ENCODE measurements around the gene FAM240A. TPM values are rescaled to one million over a fixed set of nuclear protein-coding genes. Genes with fewer than 3 reads are reported as not detected.

FAM240A gene
- total RNA-seq (not detected), polyA plus RNA-seq (not detected)

DNA sequence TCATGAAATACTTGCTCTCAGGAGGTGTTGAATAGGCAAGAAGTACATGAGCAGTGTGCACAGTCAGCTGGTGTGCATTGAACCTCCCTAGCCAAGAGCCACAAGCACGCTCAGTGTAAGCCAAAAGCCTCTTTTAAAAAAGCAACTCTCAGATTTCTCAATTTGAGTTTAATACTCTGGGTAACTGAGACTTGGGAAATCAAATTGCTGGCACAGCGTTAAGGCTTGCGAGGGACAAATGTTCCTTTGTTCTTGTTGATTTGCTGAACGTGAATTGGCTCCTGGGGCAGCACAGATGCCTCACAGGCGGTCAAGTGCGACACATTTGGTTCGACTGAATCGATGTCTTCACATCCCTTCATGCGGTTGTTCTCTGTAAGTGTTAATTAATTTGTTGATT lies at the start of gene FAM240A:
Gene FAM240A, plus strand, starts transcription at position 202 of the 400 bp plus-strand sequence. Its CDS starts 159 bp downstream, at position 361.
- DNase-seq (ENCODE audit: low spot score), result no peak
- Histone ChIP-seq H3K9me3 (ENCODE audit: control insufficient read depth in 4 of 4, low read length in 3 of 4) (no peaks in the 10 kb centered on the region), H3K9ac (ENCODE audit: low read depth in 1 of 2, low read length in 2 of 2) (no peak within 1 kb of the TSS), H3K4me1 (ENCODE audit: control insufficient read depth in 4 of 4, insufficient read depth in 4 of 4, low read length in 3 of 4) (peaks cover 5 to 9% (median 6%) of the 10 kb centered on the region in 4 donors), H3K27ac (ENCODE audit: low read depth in 1 of 2, low read length in 2 of 2) (no peak within 1 kb of the TSS), H3K27me3 (ENCODE audit: control insufficient read depth in 4 of 4, insufficient read depth in 4 of 4, low read length in 3 of 4) (no peaks in the 10 kb centered on the region), H3K4me3 (ENCODE audit: low read depth in 1 of 3, low read length in 3 of 3) (no peak within 1 kb of the TSS), H3K36me3 (ENCODE audit: control insufficient read depth in 4 of 4, insufficient read depth in 3 of 4, low read depth in 1 of 4, low read length in 3 of 4) (no peaks in the 10 kb centered on the region)
- whole genome bisulfite sequencing, result 66% methylated on average over 9 of the region's 9 CpGs
- TF ChIP-seq YY1 (IDR thresholded peaks at IDR 0.05) (no peak), SP1 (IDR thresholded peaks at IDR 0.05) (no peak), FOXA1 (IDR thresholded peaks at IDR 0.05) (no peak), NR2F2 (IDR thresholded peaks at IDR 0.05) (no peak), HNF4G (IDR thresholded peaks at IDR 0.05) (no peak), EGR1 (IDR thresholded peaks at IDR 0.05; ENCODE audit: low read depth in 2 of 2) (no peak), TAF1 (conservative IDR thresholded peaks at IDR 0.05) (no peak), RXRA (IDR thresholded peaks at IDR 0.05) (peak in 1 of 2 donors; percentile 44), JUND (IDR thresholded peaks at IDR 0.05) (no peak), FOXA2 (IDR thresholded peaks at IDR 0.05) (no peak), HNF4A (conservative IDR thresholded peaks at IDR 0.05) (peak in 1 of 2 donors; percentile 15), RAD21 (IDR thresholded peaks at IDR 0.05) (peak in 1 of 2 donors; percentile 9)
- TF ChIP-seq, protein P1, sequence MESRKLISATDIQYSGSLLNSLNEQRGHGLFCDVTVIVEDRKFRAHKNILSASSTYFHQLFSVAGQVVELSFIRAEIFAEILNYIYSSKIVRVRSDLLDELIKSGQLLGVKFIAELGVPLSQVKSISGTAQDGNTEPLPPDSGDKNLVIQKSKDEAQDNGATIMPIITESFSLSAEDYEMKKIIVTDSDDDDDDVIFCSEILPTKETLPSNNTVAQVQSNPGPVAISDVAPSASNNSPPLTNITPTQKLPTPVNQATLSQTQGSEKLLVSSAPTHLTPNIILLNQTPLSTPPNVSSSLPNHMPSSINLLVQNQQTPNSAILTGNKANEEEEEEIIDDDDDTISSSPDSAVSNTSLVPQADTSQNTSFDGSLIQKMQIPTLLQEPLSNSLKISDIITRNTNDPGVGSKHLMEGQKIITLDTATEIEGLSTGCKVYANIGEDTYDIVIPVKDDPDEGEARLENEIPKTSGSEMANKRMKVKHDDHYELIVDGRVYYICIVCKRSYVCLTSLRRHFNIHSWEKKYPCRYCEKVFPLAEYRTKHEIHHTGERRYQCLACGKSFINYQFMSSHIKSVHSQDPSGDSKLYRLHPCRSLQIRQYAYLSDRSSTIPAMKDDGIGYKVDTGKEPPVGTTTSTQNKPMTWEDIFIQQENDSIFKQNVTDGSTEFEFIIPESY (IDR thresholded peaks at IDR 0.05), result no peak
- TF ChIP-seq, protein P2, sequence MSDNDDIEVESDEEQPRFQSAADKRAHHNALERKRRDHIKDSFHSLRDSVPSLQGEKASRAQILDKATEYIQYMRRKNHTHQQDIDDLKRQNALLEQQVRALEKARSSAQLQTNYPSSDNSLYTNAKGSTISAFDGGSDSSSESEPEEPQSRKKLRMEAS (IDR thresholded peaks at IDR 0.05), result no peak
- TF ChIP-seq, protein P3, sequence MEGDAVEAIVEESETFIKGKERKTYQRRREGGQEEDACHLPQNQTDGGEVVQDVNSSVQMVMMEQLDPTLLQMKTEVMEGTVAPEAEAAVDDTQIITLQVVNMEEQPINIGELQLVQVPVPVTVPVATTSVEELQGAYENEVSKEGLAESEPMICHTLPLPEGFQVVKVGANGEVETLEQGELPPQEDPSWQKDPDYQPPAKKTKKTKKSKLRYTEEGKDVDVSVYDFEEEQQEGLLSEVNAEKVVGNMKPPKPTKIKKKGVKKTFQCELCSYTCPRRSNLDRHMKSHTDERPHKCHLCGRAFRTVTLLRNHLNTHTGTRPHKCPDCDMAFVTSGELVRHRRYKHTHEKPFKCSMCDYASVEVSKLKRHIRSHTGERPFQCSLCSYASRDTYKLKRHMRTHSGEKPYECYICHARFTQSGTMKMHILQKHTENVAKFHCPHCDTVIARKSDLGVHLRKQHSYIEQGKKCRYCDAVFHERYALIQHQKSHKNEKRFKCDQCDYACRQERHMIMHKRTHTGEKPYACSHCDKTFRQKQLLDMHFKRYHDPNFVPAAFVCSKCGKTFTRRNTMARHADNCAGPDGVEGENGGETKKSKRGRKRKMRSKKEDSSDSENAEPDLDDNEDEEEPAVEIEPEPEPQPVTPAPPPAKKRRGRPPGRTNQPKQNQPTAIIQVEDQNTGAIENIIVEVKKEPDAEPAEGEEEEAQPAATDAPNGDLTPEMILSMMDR (IDR thresholded peaks at IDR 0.05; ENCODE audit: low read depth, low read length, missing input control), result no peak
- TF ChIP-seq, protein P4, sequence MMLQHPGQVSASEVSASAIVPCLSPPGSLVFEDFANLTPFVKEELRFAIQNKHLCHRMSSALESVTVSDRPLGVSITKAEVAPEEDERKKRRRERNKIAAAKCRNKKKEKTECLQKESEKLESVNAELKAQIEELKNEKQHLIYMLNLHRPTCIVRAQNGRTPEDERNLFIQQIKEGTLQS (IDR thresholded peaks at IDR 0.05), result no peak
- TF ChIP-seq, protein P5, sequence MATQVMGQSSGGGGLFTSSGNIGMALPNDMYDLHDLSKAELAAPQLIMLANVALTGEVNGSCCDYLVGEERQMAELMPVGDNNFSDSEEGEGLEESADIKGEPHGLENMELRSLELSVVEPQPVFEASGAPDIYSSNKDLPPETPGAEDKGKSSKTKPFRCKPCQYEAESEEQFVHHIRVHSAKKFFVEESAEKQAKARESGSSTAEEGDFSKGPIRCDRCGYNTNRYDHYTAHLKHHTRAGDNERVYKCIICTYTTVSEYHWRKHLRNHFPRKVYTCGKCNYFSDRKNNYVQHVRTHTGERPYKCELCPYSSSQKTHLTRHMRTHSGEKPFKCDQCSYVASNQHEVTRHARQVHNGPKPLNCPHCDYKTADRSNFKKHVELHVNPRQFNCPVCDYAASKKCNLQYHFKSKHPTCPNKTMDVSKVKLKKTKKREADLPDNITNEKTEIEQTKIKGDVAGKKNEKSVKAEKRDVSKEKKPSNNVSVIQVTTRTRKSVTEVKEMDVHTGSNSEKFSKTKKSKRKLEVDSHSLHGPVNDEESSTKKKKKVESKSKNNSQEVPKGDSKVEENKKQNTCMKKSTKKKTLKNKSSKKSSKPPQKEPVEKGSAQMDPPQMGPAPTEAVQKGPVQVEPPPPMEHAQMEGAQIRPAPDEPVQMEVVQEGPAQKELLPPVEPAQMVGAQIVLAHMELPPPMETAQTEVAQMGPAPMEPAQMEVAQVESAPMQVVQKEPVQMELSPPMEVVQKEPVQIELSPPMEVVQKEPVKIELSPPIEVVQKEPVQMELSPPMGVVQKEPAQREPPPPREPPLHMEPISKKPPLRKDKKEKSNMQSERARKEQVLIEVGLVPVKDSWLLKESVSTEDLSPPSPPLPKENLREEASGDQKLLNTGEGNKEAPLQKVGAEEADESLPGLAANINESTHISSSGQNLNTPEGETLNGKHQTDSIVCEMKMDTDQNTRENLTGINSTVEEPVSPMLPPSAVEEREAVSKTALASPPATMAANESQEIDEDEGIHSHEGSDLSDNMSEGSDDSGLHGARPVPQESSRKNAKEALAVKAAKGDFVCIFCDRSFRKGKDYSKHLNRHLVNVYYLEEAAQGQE (IDR thresholded peaks at IDR 0.05), result no peak
